Testis (tissue), 3 donors: ENCODE data around the gene TNNT1. TPM values are rescaled to one million over a fixed set of nuclear protein-coding genes. Genes with fewer than 3 reads are reported as not detected.
A peak's percentile ranks its signal among the peaks of the same experiment; 100 is the strongest.

Source experiments
- DNase-seq: peaks from one replicate; pipeline ENCODE4 v3.0.0-alpha.2; 2019
- H3K27ac ChIP-seq, 2 donors: fragments of 200-600 bp; sonication (generic); one replicate each; pipeline ENCODE4 v1.5.1; 2019
- H3K27me3 ChIP-seq: fragments of 200-600 bp; sonication (generic); one replicate; pipeline ENCODE4 v1.5.1; 2019
- H3K36me3 ChIP-seq: fragments of 200-600 bp; sonication (generic); one replicate; pipeline ENCODE4 v1.5.1; 2017; ENCODE audit warnings: low read depth; ENCODE audit errors: missing control alignments
- H3K4me1 ChIP-seq: fragments of 200-600 bp; sonication (generic); one replicate; pipeline ENCODE4 v1.5.1; 2019
- H3K4me3 ChIP-seq, 2 donors: fragments of 200-600 bp; sonication (generic); one replicate each; pipeline ENCODE4 v1.5.1; 2017 to 2019
- H3K9me3 ChIP-seq: fragments of 200-600 bp; sonication (generic); one replicate; pipeline ENCODE4 v1.5.1; 2017
- CTCF ChIP-seq, 3 experiments: fragments of 450-650 bp in 2 of 3; fragments of 200-600 bp in 1 of 3; sonication (generic) in 1 of 3; IDR thresholded peaks; one replicate each; pipeline ENCODE4 v1.5.1; 2016 to 2019; ENCODE audit warnings: antibody characterized with exemption in 3 of 3, mild to moderate bottlenecking in 2 of 3, moderate library complexity in 1 of 3
- POLR2A ChIP-seq: fragments of 450-650 bp; IDR thresholded peaks from one replicate; pipeline ENCODE4 v1.6.1; 2017; ENCODE audit warnings: antibody characterized with exemption, mild to moderate bottlenecking, moderate library complexity
- WGBS, 2 donors: methylation state at CpG; one replicate each; pipeline ENCODE4 v1.1.5; 2018; 5-methylcytosine and 5-hydroxymethylcytosine counted together
- intact Hi-C: fragments of 100-400 bp; cut with DNase I; formaldehyde crosslinking; loops from one replicate; pipeline ENCODE4 v1.15.1; 2023; ENCODE audit warnings: low total_unique reads
- polyA plus RNA-seq: library from polyadenylated mRNA; stranded (reverse); fragments of 350-450 nt; fragmentation: Illumina TruSeq; extraction: RNeasy Lipid Tissue Mini Kit (QIAGEN cat#74804); gene quantifications from one replicate; pipeline ENCODE4 v1.2.3, GENCODE V29; 2014; ENCODE audit warnings: low read depth, low replicate concordance; ENCODE audit not compliant: insufficient read depth
- total RNA-seq, 2 donors: library from RNA; depleted of rRNA; stranded (reverse); fragments of >200 nt; gene quantifications; one replicate each; pipeline ENCODE4 v1.2.3, GENCODE V29; 2016

The TNNT1 gene
- total and polyA plus RNA-seq, 3 donors from 2014 or later, result 13.0 to 84.0 (median 14.5) TPM

- TF ChIP-seq POLR2A, result no peak
- TF ChIP-seq CTCF (IDR thresholded peaks at IDR 0.05), result peak; percentile 22 to 50 (median 37)
- H3K4me1 ChIP-seq, result peaks cover 26% of the 10 kb centered on the region
- H3K4me3 ChIP-seq, result no peak overlapping the region
- WGBS, 2 donors, result 63 to 69% methylated on average over 11 to 27 of the region's 27 CpGs
- no peak for DNase-seq
- H3K36me3 ChIP-seq, result no peaks in the 10 kb centered on the region
- H3K9me3 ChIP-seq, result no peaks in the 10 kb centered on the region
- no peak overlapping the region for H3K27ac ChIP-seq
- no peaks in the 10 kb centered on the region for H3K27me3 ChIP-seq
- intact Hi-C loops, result no loop called here
These were observed 50.1 kb downstream of the TNNT1 start for GRCh38 chr19:55098716-55099556.

- Histone ChIP-seq H3K4me3 (no peak overlapping the region), H3K27me3 (no peaks in the 10 kb centered on the region), H3K36me3 (no peaks in the 10 kb centered on the region), H3K27ac (no peak overlapping the region), H3K9me3 (no peaks in the 10 kb centered on the region), H3K4me1 (peaks cover 26% of the 10 kb centered on the region)
- no peak for TF ChIP-seq CTCF (IDR thresholded peaks at IDR 0.05)
- no peak for TF ChIP-seq POLR2A
- peak; percentile 76 for DNase-seq
- intact Hi-C loops, result no loop called here
- 69 to 82% methylated on average over 14 to 23 of the region's 23 CpGs for WGBS, 2 donors
These were observed 50.9 kb downstream of the TNNT1 start for GRCh38 chr19:55097864-55098715.

GRCh38 chr19:55096061-55096701 is 52.8 kb downstream of the TNNT1 start:
- WGBS, 2 donors, result 81 to 88% methylated on average over 13 to 16 of the region's 23 CpGs
- Histone ChIP-seq H3K4me1 (peaks cover 26% of the 10 kb centered on the region), H3K4me3 (no peak overlapping the region), H3K27me3 (no peaks in the 10 kb centered on the region), H3K9me3 (no peaks in the 10 kb centered on the region), H3K36me3 (no peaks in the 10 kb centered on the region), H3K27ac (no peak overlapping the region)
- intact Hi-C loops, result no loop called here
- DNase-seq, result no peak
- TF ChIP-seq CTCF (IDR thresholded peaks at IDR 0.05) (no peak), POLR2A (no peak)

DNA sequence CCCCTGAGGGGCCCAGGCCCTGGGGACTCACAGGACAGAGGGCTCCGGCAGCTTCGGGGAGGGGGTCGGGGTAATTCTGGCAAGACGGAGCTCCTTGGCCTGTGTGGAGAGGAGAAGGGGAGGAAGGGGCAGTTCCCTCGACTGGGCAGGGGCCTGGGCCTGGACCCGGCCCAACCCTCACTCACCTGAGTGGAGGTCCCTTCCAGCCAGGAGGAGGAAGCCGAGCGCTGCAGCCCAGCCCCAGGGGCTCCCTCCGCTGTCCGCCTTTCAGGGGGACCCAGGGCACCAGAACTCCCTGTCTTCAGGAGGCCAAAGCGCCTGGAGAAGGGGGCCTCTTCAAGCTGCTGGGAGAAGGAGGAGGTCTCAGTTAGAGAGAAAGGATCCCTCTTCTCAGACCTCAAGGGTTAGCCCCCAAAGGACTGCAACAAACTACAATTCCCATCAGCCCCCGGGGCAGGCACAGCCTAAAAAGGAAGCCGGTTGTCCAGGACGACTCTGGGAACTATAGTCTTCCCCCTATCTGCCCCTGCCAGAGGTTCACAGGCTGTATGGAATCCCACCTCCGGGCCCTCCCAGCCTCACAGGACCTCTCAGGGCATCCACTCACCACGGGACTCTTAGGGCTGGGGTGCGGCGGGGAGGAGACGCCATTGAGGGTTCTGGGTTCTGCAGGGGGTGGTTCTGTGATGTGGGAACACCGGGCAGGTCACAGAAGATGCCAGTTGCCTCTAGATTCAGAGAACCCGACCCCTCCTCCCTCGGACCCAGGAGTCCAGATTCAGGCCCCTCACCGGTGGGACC is 53.5 kb downstream of the TNNT1 start:
- peaks cover 26% of the 10 kb centered on the region for H3K4me1 ChIP-seq
- intact Hi-C loops, result no loop called here
- H3K9me3 ChIP-seq, result no peaks in the 10 kb centered on the region
- 76 to 84% methylated on average over 18 to 23 of the region's 23 CpGs for WGBS, 2 donors
- no peak overlapping the region for H3K4me3 ChIP-seq
- TF ChIP-seq CTCF (IDR thresholded peaks at IDR 0.05) (no peak), POLR2A (no peak)
- peak; percentile 55 for DNase-seq
- no peaks in the 10 kb centered on the region for H3K27me3 ChIP-seq
- H3K27ac ChIP-seq, result no peak overlapping the region
- no peaks in the 10 kb centered on the region for H3K36me3 ChIP-seq
